Activated T-helper 1 cell treated with anti-CD3 and anti-CD28 coated beads, Interleukin-2, amount 50 U/mL, for 16 hours (primary cell): Measurements from ENCODE around the gene MS4A3.
"Not testable (repeated sequence)": the region's sequence is repeated elsewhere in the genome, so short reads cannot be mapped to it uniquely, and the experiment has no call there.

Experiments
- DNase-seq, 2 donors: peaks; one replicate each; pipeline ENCODE4 v3.0.0-alpha.2; 2020; ENCODE audit warnings: low read depth in 1 of 2, low spot score in 1 of 2

The MS4A3 gene

GRCh38 chr11:60088364-60088763 lies 31.9 kb downstream of the MS4A3 start, which contains the start of gene MS4A2:
TSS of gene MS4A2 (plus strand) at chr11:60088664. CDS start at chr11:60088766, 102 bp downstream.
- no peak for DNase-seq

GRCh38 chr11:60095477-60096120 lies 39.1 kb downstream of the MS4A3 start:
- DNase-seq, result no peak

- DNase-seq, result no peak
Observed at GRCh38 chr11:60097189-60097588, 40.7 kb downstream of the MS4A3 start.

- DNase-seq, result no peak
Observed at GRCh38 chr11:60098508-60098907, 42.0 kb downstream of the MS4A3 start.

- no peak for DNase-seq
Observed at GRCh38 chr11:60100516-60100915, 44.1 kb downstream of the MS4A3 start.

- not testable (repeated sequence) for DNase-seq
Observed at GRCh38 chr11:60101368-60101767, 44.9 kb downstream of the MS4A3 start.

GRCh38 chr11:60104471-60105115 lies 48.1 kb downstream of the MS4A3 start:
- not testable (repeated sequence) for DNase-seq

GRCh38 chr11:60108631-60109030 lies 52.2 kb downstream of the MS4A3 start:
- not testable (repeated sequence) for DNase-seq

- no peak for DNase-seq
Observed at GRCh38 chr11:60111793-60112192, 55.3 kb downstream of the MS4A3 start.

- DNase-seq, result no peak
Observed at GRCh38 chr11:60116996-60117790, 60.7 kb downstream of the MS4A3 start.

GRCh38 chr11:60118338-60118737 lies 61.9 kb downstream of the MS4A3 start:
- no peak for DNase-seq

GRCh38 chr11:60119710-60120109 lies 63.2 kb downstream of the MS4A3 start:
- DNase-seq, result no peak
